Activated CD8-positive, alpha-beta memory T cell treated with anti-CD3 and anti-CD28 coated beads for 1 hour (primary cell): ENCODE results near the gene PDE6G.
"Not testable (repeated sequence)": the region's sequence is repeated elsewhere in the genome, so short reads cannot be mapped to it uniquely, and the experiment has no call there.

ENCODE experiments used
- DNase-seq, 2 donors: peaks; one replicate each; pipeline ENCODE4 v3.0.0-alpha.2; 2020; ENCODE audit warnings: low read depth in 1 of 2; ENCODE audit errors: extremely low read depth in 1 of 2

PDE6G gene

GRCh38 chr17:81636505-81637288 is 19.6 kb downstream of the PDE6G start, which contains the start of the genes NPLOC4 and TSPAN10:
TSS of gene NPLOC4 (minus strand) at chr17:81637112. CDS start at chr17:81636930, 182 bp downstream.
TSS of gene TSPAN10 (plus strand) at chr17:81637196. CDS start at chr17:81642413, 5,217 bp downstream.
- peak; percentile 62 to 80 for DNase-seq

GRCh38 chr17:81635973-81636504 is 20.3 kb downstream of the PDE6G start:
- DNase-seq = no peak

- DNase-seq = no peak
Observed at GRCh38 chr17:81635431-81635830, 20.9 kb downstream of the PDE6G start.

DNA sequence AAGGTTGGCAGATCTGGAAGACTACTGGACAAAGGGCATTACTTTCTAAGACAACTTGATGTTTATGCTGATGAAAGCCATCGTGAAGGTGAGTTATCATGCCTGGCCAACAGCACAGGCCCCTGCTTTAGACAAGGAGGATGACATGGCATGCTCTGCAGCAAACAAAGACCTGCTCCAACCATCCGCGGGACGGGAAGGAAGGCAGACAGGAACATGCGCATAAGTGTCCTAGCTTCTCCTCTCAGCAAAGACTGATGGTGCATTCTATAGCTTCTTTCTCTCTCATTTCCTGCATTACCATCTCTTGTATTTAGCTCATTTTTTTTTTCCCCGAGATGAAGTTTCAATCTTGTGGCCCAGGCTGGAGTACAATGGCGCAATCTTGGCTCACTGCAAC is 24.9 kb downstream of the PDE6G start:
- DNase-seq = no peak

DNA sequence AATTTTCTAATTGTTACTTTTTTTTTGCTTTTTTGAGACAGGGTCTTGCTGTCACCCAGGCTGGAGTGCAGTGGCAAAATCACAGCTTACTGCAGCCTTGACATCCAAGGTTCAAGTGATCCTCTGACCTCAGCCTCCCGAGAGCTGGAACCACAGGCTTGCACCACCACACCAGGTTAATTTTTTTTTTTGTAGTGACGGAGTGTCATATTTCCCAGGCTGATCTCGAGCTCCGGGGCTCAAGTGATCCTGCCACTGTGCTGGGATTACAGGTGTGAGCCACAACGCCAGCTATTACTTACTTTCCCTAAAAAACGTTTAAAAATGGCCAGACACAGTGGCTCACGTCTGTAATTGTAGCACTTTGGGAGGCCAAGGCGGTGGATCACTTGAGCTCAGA is 26.1 kb downstream of the PDE6G start:
- DNase-seq = no peak

DNA sequence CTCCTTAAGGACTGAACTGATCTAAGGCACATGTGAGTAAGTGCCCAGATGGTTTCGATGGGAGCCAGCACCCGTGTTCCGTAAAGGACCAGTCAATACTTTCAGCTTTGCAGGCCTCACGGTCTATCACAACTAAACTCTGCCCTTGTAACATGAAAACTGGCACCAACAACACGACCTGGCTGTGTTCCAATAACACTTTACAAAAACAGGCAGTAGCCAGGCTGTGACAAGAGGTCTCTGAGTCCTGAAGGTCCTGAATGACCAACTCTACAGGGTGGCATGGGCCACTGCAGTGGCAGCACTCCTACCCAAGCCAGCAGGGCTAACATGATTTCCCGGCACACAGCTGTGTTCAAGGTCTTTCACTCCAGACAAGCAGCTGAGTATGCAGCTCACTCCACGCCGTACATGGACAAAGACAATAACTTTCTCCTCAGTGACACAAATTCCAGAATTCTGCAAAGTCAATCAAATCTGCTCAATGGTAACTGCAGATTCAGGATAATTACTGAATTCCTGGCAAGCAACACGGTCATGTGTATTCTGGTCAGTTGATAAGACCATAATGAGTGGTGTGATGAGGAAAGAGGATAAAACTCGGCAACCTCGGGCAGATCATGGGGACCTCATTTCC is 34.7 kb downstream of the PDE6G start:
- DNase-seq = no peak

DNA sequence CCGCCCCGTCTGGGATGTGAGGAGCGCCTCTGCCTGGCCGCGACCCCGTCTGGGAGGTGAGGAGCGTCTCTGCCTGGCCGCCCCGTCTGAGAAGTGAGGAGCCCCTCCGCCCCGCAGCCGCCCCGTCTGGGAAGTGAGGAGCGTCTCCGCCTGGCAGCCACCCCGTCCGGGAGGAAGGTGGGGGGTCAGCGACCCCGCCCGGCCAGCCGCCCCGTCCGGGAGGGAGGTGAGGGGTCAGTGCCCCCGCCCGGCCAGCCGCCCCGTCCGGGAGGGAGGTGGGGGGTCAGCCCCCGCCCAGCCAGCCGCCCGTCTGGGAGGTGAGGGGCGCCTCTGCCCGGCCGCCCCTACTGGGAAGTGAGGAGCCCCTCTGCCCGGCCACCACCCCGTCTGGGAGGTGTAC is 38.0 kb downstream of the PDE6G start:
- DNase-seq = not testable (repeated sequence)

DNA sequence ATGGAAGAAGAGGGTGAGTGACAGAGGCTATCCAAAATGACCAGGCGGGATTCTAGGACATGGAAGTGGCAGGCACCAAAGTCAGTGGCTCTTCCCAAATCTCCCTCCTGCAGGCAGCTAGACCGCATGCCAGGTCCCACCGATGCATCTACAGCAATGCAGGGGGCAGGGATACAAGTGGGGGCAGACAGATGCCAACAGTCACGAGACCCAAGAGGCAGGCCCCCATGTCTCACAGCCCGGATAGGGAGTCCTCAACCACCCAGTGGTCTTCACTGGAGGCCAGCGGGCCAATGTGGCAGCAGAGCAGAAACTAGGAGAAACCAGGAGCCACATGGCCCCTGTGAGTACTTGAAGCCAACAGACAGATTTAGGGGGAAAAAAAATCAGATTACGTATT is 39.5 kb downstream of the PDE6G start:
- no peak for DNase-seq

DNA sequence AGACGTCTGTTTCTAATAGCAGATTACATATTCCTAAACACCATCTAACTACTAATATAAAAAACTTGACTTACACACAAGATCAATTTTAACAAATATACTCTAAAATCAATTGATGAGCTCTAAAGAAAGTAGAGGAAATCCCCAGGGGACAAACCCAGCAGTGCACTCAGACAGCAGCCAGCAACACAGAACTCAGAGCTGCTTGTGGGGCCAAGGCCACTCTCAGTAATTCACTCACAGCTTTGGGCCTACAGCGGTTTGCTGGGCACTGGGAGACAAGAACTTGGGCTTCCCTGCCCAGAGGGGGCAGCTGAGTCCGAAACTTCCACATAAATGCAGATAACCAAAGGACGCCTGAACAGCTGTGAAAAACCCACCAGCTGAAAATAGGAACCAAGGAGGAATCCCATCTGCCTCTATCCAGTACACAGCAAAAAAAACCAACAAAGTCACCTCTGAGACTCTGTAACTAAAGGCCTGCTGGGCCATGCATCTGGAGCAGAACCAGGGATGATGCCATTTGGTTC is 40.9 kb downstream of the PDE6G start:
- DNase-seq = no peak

DNA sequence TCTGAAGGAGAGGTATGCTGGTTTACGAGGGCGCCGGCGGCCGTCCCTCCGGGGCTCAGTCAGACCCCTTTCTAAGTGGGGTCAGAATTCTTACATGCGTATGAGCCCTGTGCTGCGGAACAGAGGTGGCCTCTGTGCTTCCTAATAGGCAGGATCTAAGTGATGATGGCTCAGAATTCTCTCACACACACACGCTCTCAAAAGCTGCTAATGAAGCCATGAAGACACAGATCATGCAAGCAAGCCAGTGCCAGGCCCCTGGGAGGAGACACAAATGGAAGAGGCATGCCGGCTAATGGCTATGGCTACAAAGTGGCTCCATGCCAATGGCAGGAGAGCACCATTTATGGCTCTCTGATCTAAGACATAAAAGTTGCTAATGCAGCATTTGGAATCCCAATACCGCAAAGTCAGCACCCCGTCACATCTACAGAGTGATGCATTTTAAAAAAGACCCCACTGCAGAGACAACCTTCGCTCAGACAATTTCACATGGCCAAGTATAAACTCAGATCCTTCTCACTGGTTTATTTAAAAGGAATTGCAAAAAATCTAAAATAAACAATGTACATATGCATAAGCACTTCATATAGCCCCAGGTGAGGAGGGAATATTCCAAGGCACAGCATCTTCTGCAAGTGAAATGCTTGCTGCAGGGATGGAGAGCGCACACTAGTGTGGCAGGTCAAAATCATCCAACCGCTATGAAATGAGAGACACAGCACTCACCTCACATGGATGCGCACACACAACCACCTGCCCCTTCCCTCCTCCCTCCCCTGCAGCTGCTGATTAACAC is 44.0 kb downstream of the PDE6G start:
- DNase-seq = no peak

DNA sequence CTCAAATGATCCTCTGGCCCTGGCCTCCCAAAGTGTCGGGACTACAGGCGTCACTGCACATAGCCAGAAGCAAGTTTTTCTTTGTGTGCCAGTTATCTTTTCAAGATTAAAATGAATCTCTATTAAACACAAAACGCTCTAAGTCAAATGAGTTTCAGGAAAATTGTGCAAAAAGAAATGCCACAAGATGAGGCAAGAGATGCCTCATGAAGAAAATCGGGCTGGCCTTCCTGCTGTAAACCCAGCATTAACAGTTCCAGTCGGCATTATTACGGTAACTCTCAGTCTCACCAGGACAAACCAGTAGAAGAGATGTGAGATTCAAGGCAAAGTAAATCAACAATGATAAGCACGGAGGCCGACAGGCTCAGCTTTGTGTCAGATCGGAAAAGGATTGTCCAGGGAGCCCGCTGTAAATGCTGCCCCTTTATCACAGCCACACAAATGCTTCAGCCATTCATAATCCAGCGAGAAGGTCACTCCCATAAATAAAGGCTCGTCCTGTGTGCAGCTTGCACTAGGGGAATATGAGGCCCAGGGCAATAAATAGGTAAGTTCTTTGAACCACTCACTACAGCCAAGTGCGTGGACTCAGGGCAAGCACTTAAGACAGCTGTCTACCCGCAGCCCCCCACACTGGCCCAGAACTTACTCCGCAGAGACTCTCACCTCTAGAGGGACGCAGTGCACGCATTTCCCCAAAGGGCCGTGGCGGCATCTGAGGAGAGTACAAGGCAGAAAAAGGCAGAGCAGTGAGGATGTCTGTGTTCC is 46.6 kb downstream of the PDE6G start:
- no peak for DNase-seq

GRCh38 chr17:81608605-81609004 is 47.7 kb downstream of the PDE6G start:
- DNase-seq = no peak

DNA sequence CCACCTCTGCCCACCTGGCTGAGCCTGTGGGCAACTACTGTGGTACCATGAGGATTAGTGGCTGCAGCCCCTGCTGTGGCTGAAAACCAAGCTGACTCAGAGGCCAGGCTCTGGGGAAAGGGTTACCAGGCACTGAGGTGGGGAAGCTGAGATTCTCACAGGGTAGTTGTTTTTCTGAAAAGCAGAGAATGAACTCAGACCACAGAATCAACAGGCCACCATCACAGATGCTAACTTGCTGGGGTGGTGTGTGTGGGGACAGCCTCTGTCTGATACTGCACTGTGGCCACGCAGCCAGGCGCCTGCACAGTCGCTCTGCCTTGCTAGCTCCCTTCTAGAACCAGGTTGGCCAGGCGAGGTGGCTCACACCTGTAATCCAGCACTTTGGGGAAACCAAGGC is 48.3 kb downstream of the PDE6G start:
- no peak for DNase-seq

DNA sequence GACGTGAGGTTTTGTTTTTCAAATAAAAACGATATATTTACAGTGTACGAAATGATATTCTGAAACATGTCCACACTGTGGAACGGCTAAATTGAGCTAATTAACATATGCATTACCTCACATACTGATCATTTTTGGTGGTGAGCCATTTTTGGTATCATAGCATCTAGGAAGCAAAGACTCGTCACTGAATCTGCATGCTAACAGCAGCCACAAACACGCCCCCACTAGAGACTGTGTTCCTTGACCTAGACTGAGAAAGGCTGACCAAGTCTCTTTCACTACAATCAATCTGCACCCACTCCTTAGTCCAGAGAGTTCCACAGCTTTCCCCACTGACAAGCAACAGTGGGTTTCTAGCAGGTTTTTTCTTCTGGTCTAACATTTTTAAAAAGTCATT is 48.9 kb downstream of the PDE6G start:
- no peak for DNase-seq

- DNase-seq = no peak
Observed at GRCh38 chr17:81603846-81604610, 52.3 kb downstream of the PDE6G start.

- peak in 1 of 2 donors; percentile 17 for DNase-seq
Observed at GRCh38 chr17:81601525-81602120, 54.7 kb downstream of the PDE6G start.
